ENCODE results near the gene TRAF7. TPM values are rescaled to one million over a fixed set of nuclear protein-coding genes. Genes with fewer than 3 reads are reported as not detected.

Gene TRAF7
- total RNA-seq, 1 donor from 2014 or later = 63.4 TPM

GRCh38 chr16:2149630-2150417, 5.8 kb upstream of the TRAF7 start:
- Mint-ChIP-seq H3K27ac (ENCODE audit: unreplicated experiment) (no peak overlapping the region), H3K9me3 (ENCODE audit: low read depth) (no peaks in the 10 kb centered on the region), H3K4me3 (ENCODE audit: unreplicated experiment) (peak overlapping the region; percentile 28), H3K4me1 (ENCODE audit: low read depth) (peaks cover 59% of the 10 kb centered on the region), H3K27me3 (ENCODE audit: low read depth) (no peaks in the 10 kb centered on the region), H3K36me3 (ENCODE audit: low read depth) (peaks cover 3% of the 10 kb centered on the region)
- TF ChIP-seq, protein P1, sequence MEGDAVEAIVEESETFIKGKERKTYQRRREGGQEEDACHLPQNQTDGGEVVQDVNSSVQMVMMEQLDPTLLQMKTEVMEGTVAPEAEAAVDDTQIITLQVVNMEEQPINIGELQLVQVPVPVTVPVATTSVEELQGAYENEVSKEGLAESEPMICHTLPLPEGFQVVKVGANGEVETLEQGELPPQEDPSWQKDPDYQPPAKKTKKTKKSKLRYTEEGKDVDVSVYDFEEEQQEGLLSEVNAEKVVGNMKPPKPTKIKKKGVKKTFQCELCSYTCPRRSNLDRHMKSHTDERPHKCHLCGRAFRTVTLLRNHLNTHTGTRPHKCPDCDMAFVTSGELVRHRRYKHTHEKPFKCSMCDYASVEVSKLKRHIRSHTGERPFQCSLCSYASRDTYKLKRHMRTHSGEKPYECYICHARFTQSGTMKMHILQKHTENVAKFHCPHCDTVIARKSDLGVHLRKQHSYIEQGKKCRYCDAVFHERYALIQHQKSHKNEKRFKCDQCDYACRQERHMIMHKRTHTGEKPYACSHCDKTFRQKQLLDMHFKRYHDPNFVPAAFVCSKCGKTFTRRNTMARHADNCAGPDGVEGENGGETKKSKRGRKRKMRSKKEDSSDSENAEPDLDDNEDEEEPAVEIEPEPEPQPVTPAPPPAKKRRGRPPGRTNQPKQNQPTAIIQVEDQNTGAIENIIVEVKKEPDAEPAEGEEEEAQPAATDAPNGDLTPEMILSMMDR (IDR thresholded peaks at IDR 0.05) = no peak
- DNase-seq (ENCODE audit: low spot score) = no peak

- Mint-ChIP-seq H3K27me3 (ENCODE audit: low read depth) (no peaks in the 10 kb centered on the region), H3K4me1 (ENCODE audit: low read depth) (peaks cover 59% of the 10 kb centered on the region), H3K36me3 (ENCODE audit: low read depth) (peaks cover 3% of the 10 kb centered on the region), H3K4me3 (ENCODE audit: unreplicated experiment) (peak overlapping the region; percentile 21), H3K9me3 (ENCODE audit: low read depth) (no peaks in the 10 kb centered on the region), H3K27ac (ENCODE audit: unreplicated experiment) (peak overlapping the region; percentile 81)
- TF ChIP-seq, protein P1 (IDR thresholded peaks at IDR 0.05) = no peak
- DNase-seq (ENCODE audit: low spot score) = no peak
Observed at GRCh38 chr16:2150418-2151187, 5.0 kb upstream of the TRAF7 start.

- Mint-ChIP-seq H3K4me3 (ENCODE audit: unreplicated experiment) (peak overlapping the region; percentile 79), H3K27ac (ENCODE audit: unreplicated experiment) (peak overlapping the region; percentile 81), H3K9me3 (ENCODE audit: low read depth) (no peaks in the 10 kb centered on the region), H3K4me1 (ENCODE audit: low read depth) (peaks cover 62% of the 10 kb centered on the region), H3K36me3 (ENCODE audit: low read depth) (peaks cover 3% of the 10 kb centered on the region), H3K27me3 (ENCODE audit: low read depth) (no peaks in the 10 kb centered on the region)
- no peak for DNase-seq (ENCODE audit: low spot score)
- TF ChIP-seq, protein P1 (IDR thresholded peaks at IDR 0.05) = no peak
Observed at GRCh38 chr16:2151188-2152091, 4.1 kb upstream of the TRAF7 start.

GRCh38 chr16:2152695-2153506, 2.7 kb upstream of the TRAF7 start:
- TF ChIP-seq, protein P1 (IDR thresholded peaks at IDR 0.05) = no peak
- peak overlapping the region; percentile 79 for H3K4me3 Mint-ChIP-seq (ENCODE audit: unreplicated experiment)
- peak overlapping the region; percentile 79 for H3K27ac Mint-ChIP-seq (ENCODE audit: unreplicated experiment)
- H3K27me3 Mint-ChIP-seq (ENCODE audit: low read depth) = no peaks in the 10 kb centered on the region
- no peaks in the 10 kb centered on the region for H3K9me3 Mint-ChIP-seq (ENCODE audit: low read depth)
- H3K4me1 Mint-ChIP-seq (ENCODE audit: low read depth) = peaks cover 75% of the 10 kb centered on the region
- DNase-seq (ENCODE audit: low spot score) = no peak
- peaks cover 3% of the 10 kb centered on the region for H3K36me3 Mint-ChIP-seq (ENCODE audit: low read depth)

Measured in chondrocyte (in vitro differentiated cells).